GM19239 (cell line): ENCODE measurements around the gene DTX2.
"Not testable (repeated sequence)": the region's sequence is repeated elsewhere in the genome, so short reads cannot be mapped to it uniquely, and the experiment has no call there.

Source experiments
- DNase-seq: peaks from one replicate; pipeline ENCODE4 v3.0.0; 2011; ENCODE audit warnings: low spot score; ENCODE audit not compliant: insufficient read length
- FAIRE-seq: peaks from 2 replicates; lab custom pipeline; 2011; peaks lifted over from hg19 to GRCh38; lab: Jason Lieb, UNC

Gene DTX2

GRCh38 chr7:76509931-76510877 is 48.7 kb downstream of the DTX2 start, which contains the start of gene UPK3B:
Gene UPK3B, plus strand, starts transcription at chr7:76510552. Its CDS starts 101 bp downstream, at chr7:76510653.
- FAIRE-seq, result no peak
- DNase-seq, result no peak

- FAIRE-seq, DNase-seq: not testable (repeated sequence)
Observed at GRCh38 chr7:76511200-76511910, 49.8 kb downstream of the DTX2 start.

GRCh38 chr7:76511911-76512885 is 50.7 kb downstream of the DTX2 start:
- not testable (repeated sequence) for DNase-seq, FAIRE-seq

- FAIRE-seq (no peak), DNase-seq (no peak)
Observed at GRCh38 chr7:76512941-76513816, 51.7 kb downstream of the DTX2 start.

- FAIRE-seq, result no peak
- no peak for DNase-seq
Observed at GRCh38 chr7:76513817-76514799, 52.6 kb downstream of the DTX2 start.

- DNase-seq, result no peak
- FAIRE-seq, result no peak
Observed at GRCh38 chr7:76514926-76515771, 53.6 kb downstream of the DTX2 start.

- FAIRE-seq (no peak), DNase-seq (no peak)
Observed at GRCh38 chr7:76515999-76516443, 54.5 kb downstream of the DTX2 start.

GRCh38 chr7:76516932-76517331 is 55.4 kb downstream of the DTX2 start:
- DNase-seq, FAIRE-seq: not testable (repeated sequence)

GRCh38 chr7:76526183-76526582 is 64.7 kb downstream of the DTX2 start:
- not testable (repeated sequence) for FAIRE-seq

GRCh38 chr7:76531643-76532042 is 70.1 kb downstream of the DTX2 start:
- DNase-seq, FAIRE-seq: not testable (repeated sequence)

More at GRCh38 chr7:76526183-76526582, 64.7 kb downstream of the DTX2 start:
- DNase-seq, result not testable (repeated sequence)

GRCh38 chr7:76543197-76543596 is 81.7 kb downstream of the DTX2 start, which contains the start of gene SPDYE16:
Gene SPDYE16, minus strand, starts transcription at chr7:76543297. Its CDS starts 1,838 bp downstream, at chr7:76541459.
- not testable (repeated sequence) for FAIRE-seq

GRCh38 chr7:76549025-76549854 is 87.7 kb downstream of the DTX2 start:
- FAIRE-seq, result not testable (repeated sequence)
- peak; percentile 54 for DNase-seq

More at GRCh38 chr7:76543197-76543596, 81.7 kb downstream of the DTX2 start, which contains the start of gene SPDYE16:
- DNase-seq, result not testable (repeated sequence)

- FAIRE-seq, DNase-seq: not testable (repeated sequence)
Observed at GRCh38 chr7:76549855-76550248, 88.3 kb downstream of the DTX2 start.

- DNase-seq, FAIRE-seq: not testable (repeated sequence)
Observed at GRCh38 chr7:76551992-76552391, 90.5 kb downstream of the DTX2 start.
